Left kidney (tissue), 8 donors: ENCODE data around the gene DMC1. TPM values are rescaled to one million over a fixed set of nuclear protein-coding genes. Genes with fewer than 3 reads are reported as not detected.
"Not testable (repeated sequence)": the region's sequence is repeated elsewhere in the genome, so short reads cannot be mapped to it uniquely, and the experiment has no call there.

ENCODE experiments used
- DNase-seq: peaks from one replicate; pipeline ENCODE4 v3.0.0-alpha.2; 2013
- long read RNA-seq, 8 donors: transcript quantifications; one replicate each; lab custom pipeline, GENCODE V29; 2026
- polyA plus RNA-seq: library from polyadenylated mRNA; unstranded; fragments of 120-200 nt; gene quantifications from one replicate; pipeline ENCODE4 v1.2.1, GENCODE V29; 2013; ENCODE audit not compliant: insufficient read length

DMC1 gene, protein sequence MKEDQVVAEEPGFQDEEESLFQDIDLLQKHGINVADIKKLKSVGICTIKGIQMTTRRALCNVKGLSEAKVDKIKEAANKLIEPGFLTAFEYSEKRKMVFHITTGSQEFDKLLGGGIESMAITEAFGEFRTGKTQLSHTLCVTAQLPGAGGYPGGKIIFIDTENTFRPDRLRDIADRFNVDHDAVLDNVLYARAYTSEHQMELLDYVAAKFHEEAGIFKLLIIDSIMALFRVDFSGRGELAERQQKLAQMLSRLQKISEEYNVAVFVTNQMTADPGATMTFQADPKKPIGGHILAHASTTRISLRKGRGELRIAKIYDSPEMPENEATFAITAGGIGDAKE
- 8.1 TPM for polyA plus RNA-seq
- long read RNA-seq, donor 1, partial matches to known transcripts = 0 of 1 reads
- long read RNA-seq, donor 1, other reads (novel, unspliced or antisense) = 0 of 1 reads
- long read RNA-seq, donor 2 = 0 reads
- long read RNA-seq, donor 3 = 0 reads
- long read RNA-seq, donor 4 = 0 reads
- long read RNA-seq, donor 5, partial matches to known transcripts = 0 of 3 reads
- long read RNA-seq, donor 5, other reads (novel, unspliced or antisense) = 0 of 3 reads
- long read RNA-seq, donor 6, partial matches to known transcripts = 0 of 2 reads
- long read RNA-seq, donor 6, other reads (novel, unspliced or antisense) = 0 of 2 reads
- long read RNA-seq, donor 7, partial matches to known transcripts = 0 of 2 reads
- long read RNA-seq, donor 7, other reads (novel, unspliced or antisense) = 0 of 2 reads
- long read RNA-seq, donor 8 = 0 reads

DNA sequence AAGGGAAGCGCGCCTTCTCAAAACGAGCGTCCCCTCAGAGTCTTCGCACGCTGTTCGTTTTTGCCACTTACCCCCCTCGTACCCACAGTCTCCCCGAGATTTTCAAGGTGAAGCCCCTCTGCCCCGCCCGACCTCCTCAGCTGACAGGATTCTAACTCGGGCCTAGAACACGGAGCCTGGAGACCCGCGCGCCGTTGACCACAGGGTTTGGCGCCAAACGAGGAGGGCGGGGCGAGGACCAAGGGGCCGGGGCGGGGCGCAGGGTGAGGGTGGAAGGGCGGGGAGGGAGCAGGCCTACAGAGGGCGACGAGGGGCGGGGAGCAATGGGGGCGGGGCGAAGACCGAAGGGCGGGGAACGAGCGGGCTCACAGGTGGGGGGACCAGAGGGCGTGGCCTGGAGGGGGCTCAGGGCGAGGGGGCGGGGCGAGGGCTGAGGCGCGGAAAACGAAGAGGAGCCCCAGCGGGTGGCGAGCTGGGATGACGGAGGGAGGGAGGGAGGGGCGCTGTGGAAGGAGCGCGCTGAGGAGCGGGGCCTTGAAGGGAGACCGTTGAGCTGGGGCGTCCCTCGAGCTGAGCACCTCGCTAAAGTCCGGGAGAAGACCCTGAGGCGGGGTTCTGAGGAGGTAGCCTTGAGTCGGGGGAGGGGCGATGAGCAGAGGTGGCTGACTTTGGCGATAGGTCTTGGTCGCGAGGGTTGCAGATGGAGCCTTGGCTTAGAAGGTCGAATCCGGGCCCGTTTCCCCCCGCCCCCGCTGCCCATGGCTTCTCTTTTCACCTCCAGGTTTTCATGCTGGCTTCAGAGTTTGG, at the start of gene DMC1:
Gene DMC1, minus strand, starts transcription at position 212 of the 807 bp plus-strand sequence. CDS start 1,927 bp downstream, outside the sequence.
- DNase-seq = peak; percentile 91

DNA sequence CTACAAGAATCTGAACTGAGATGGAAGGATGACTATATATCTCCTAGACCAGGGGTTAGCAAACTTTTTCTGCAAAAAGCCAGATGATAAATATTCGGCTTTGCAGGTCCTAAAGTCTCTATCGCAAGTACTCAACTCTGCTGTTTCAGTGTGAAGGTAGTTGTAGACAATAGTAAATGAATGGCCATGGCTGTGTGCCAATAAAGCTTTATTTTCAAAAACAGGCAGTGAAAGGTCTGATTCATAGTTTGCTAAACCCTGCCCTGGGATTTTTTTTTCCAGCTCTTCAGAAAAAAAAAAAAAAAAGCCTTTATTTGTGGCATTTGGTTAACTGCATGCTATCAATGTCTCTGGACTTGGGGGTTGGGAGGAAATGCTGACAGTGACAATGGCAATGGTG, 48.7 kb upstream of the DMC1 start:
- DNase-seq = no peak

DNA sequence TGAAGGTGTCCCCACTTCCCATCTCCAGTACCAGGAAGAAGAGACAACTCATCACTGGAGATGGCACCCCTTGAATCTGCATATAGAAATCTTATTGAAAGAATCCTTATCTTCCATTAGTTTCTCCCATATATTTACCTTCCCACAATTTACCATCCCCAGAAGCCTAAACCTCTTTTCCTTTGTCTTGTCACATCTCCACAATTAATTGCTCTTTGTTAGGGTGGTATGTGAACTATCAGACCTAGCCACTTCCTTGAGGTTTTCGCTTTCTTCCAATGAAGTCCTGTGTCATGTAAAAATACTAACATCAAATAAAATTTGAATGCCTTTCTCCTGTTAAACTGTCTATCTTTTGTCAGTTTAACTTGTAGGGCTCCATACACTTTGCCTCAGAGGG, 48.3 kb upstream of the DMC1 start:
- DNase-seq = no peak

- DNase-seq = not testable (repeated sequence)
Measured at GRCh38 chr22:38615064-38615405, 45.1 kb upstream of the DMC1 start.

DNA sequence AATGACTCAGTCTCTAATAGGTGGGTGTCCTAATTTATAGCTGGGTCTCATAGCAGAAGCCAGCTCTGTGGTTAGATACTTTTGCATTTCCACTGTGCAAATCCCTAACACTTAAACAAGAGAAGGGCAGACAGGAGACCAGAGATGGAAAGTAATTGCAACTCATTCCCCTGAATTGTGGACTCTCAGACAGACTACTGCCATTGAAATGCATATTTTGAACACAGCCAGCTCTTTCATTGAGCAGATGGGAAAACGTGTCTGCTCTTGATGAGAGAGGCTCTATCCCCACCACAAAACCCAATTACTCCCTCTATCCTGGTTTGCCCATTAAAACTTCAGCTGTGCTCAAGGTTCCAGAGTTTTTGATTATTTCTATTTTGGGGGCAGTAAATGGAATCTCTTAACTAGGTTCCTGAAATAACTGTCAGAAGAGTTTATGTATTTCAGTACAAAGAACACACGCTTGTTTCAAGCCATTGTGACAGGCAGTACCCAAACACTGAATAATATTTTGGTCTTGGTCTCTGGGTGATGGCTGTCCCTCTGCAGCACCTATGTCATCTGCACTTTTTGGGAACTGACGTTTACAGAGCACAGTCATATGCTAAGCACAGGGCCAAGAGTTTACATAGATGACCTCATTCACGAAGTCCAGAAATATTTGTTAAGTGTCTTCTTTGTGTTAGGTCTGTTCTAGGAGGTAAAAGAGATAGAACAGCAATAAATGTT, 44.5 kb upstream of the DMC1 start:
- no peak for DNase-seq

GRCh38 chr22:38613588-38613987, 43.6 kb upstream of the DMC1 start:
- no peak for DNase-seq

DNA sequence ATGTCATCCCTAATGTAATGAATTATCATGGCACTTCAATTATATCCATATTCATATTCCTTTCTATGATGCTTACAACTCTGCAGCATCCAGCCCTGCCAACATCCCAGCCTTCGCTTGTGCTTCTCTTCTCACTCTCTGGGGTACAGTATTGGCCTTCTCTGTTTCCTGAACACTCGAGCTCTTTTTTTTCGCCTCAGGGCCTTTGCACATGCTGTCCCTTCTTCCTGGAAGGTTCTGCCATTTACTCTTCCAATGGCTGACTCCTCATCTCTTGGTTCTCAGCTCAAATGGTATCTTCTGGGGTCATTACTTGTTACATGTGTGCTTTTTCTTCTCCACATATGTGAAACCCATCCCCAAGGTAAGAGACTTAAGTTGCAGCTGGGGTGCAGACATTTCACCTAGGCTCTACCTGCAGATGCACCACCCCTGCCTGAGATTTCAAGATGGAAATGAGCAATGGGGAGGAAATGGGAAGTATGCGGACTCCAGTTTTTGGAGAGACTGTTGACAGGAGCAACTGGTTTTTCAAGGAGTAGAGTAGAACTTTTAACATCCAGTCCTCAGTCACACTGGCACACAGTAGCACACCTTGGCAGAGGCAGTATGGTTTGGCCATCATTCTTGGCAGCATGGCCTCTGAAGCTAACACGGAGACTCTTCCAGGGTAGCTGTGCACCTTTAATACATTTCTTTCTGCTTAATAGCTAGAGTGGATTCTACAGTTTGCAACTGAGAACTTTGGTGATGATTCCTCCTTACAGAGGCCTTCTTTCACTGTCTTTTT, 42.4 kb upstream of the DMC1 start:
- no peak for DNase-seq

GRCh38 chr22:38611559-38611958, 41.6 kb upstream of the DMC1 start:
- no peak for DNase-seq

DNA sequence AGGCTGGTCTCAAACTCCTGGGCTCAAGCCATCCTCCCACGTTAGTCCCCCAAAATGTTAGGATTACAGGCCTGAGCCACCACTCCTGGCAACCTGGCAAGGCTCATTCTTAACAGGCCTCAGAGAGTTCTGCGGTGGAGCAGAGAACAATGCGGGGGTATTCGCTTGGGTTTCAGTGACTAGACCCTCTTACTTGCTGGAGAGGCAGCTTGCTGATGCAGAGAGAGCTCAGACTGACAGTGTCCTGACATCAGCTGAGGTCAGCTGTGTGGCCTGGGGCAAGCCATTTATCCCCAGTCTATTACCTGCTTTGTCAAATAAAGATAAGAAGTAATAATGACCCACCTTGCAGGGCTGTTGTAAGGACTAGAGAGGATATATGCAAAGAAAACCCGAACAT, 40.3 kb upstream of the DMC1 start:
- no peak for DNase-seq

- peak; percentile 13 for DNase-seq
Measured at GRCh38 chr22:38608992-38609750, 39.2 kb upstream of the DMC1 start.

DNA sequence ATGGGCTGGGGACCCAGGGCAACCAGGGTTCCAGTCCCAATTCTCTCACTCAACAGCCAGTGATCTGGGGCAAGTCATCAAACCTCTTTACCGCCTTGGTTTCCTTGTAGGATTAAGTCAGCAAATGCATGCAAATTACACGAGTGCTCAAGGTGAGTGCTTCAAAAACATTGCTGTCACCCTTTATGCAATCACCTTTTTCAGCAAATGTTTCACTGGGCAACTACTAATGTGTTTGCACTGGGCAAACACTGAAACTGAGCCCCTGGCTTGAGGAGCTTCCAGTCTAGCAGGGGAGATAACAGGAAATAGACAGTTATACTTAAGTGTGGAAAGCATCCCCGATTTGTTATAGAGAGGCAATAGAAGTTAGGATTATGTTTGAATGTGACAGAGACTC, 37.7 kb upstream of the DMC1 start:
- no peak for DNase-seq

- DNase-seq = no peak
Measured at GRCh38 chr22:38602166-38602565, 32.2 kb upstream of the DMC1 start.

- DNase-seq = no peak
Measured at GRCh38 chr22:38601221-38601764, 31.3 kb upstream of the DMC1 start.

- no peak for DNase-seq
Measured at GRCh38 chr22:38599466-38599865, 29.5 kb upstream of the DMC1 start.

- not testable (repeated sequence) for DNase-seq
Measured at GRCh38 chr22:38582923-38583322, 12.9 kb upstream of the DMC1 start.

DNA sequence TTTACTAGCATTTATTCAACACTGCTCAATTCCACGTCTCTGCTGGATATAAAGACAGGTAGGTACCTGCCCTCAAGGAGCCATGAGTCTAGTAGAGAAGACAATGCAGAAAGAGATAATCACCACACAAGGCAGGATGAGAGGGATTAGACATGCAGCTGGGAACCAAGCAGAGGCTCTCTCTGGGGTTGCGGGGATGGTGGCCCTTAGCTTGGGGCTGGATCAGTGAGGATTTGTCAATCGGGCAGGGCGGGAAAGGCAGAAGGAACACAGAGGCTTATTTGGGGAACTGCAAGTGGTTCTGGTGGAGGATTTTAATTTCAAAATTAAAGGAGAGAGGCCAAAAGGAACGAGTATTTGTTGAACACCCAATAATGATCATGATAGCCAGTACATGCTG, 8.5 kb upstream of the DMC1 start:
- DNase-seq = no peak

- DNase-seq = peak; percentile 53
Measured at GRCh38 chr22:38572065-38572464, 2.1 kb upstream of the DMC1 start.

GRCh38 chr22:38570779-38571364, 889 bp upstream of the DMC1 start:
- DNase-seq = no peak

- no peak for DNase-seq
Measured at GRCh38 chr22:38569181-38569971, 607 bp downstream of the DMC1 start.
